Activated naive CD8-positive, alpha-beta T cell (primary cell): ENCODE results near the gene SNRPD3.
"Not testable (repeated sequence)": the region's sequence is repeated elsewhere in the genome, so short reads cannot be mapped to it uniquely, and the experiment has no call there.

Experiments
- H3K27ac Mint-ChIP-seq: one replicate; pipeline ENCODE4 v1.8.0; 2021; ENCODE audit warnings: mixed read lengths
- H3K27me3 Mint-ChIP-seq: one replicate; pipeline ENCODE4 v1.8.0; 2021; ENCODE audit warnings: mixed read lengths
- H3K36me3 Mint-ChIP-seq: one replicate; pipeline ENCODE4 v1.8.0; 2021; ENCODE audit warnings: mixed read lengths
- H3K4me1 Mint-ChIP-seq: one replicate; pipeline ENCODE4 v1.8.0; 2021; ENCODE audit warnings: low read depth, mixed read lengths
- H3K4me3 Mint-ChIP-seq: one replicate; pipeline ENCODE4 v1.8.0; 2021; ENCODE audit warnings: mild to moderate bottlenecking, mixed read lengths
- H3K9me3 Mint-ChIP-seq: one replicate; pipeline ENCODE4 v1.8.0; 2021; ENCODE audit warnings: low read depth, mixed read lengths

Gene SNRPD3

DNA sequence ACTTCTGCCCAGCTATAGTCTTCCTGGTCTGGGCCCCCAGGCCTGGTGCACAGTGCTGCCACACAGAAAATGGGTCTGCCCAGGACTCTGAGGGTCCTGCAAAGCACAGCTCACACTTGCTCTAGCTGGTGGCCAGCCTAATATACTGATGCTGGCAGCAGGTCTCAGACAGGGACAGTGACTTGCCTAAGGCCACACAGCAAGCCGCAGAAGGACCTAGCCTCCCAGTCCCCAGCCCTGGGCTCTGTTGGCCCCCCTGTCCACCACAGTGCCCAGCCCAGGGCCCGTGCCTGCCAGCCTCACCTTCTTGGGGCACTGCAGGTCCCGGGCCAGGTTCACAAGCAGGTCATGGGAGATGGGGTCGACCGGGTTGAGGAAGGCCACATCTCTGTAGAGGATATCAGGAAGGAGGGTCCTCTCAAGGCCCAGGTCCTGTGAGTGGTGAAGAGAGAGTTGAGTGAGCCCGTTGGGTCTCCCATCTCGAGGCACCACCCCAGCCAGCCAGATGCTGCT lies 33.8 kb downstream of the SNRPD3 start:
- Mint-ChIP-seq H3K27ac (no peak overlapping the region), H3K27me3 (peaks cover 1% of the 10 kb centered on the region), H3K9me3 (no peaks in the 10 kb centered on the region), H3K4me3 (no peak overlapping the region), H3K36me3 (peaks cover 3% of the 10 kb centered on the region), H3K4me1 (peaks cover 2% of the 10 kb centered on the region)

DNA sequence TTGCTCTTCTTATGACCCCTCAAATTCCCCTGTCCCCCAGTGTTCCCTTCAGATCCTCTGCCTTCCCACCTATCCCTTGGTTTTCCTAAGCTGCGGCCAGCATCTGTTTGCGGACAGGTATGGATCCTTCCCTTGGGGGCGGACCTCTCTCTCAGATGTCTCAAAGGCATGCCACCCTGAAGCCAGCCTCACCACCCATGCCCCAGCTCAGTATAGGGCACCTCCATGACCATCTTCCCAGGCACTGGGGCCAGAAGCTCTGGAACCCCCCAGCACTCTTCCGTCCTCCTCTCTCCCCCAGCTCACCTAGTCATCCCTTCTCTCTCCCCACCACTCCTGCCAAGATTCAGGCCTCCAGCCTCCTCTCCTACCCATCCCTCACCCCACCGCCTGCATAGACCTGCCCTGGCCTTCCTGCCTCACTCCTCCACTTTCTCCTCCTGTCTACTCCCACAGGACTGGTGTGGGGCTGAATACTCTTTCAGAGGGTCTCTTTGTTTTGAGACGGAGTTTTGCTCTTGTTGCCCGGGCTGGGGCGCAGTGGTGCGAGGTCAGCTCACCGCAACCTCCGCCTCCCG lies 34.9 kb downstream of the SNRPD3 start:
- H3K27ac Mint-ChIP-seq, result no peak overlapping the region
- peaks cover 2% of the 10 kb centered on the region for H3K4me1 Mint-ChIP-seq

DNA sequence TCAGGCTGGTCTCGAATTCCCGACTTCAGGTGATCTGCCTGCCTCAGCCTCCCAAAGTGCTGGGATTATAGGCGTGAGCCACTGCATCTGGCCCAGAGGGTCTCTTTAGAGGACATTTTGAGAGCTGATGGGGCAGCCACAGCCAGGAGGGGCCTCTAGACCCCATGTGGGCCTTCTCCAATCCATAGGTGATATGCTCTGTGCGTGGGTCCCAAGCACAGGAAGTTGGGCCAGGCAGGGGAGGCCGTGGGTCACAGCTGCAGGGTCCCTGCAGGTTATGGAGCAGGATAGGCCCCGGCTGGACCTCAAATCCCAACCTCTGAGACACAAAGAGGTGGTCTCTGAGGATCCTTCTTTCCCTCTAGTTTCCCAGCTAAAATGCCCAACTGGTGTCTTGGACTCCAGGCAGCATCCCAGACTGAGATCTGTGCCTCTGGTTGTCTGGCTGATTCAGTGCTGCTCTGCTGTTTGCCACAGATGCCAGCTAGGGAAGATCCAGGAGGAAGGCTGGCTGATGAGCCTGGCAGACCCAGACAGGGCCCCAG lies 35.6 kb downstream of the SNRPD3 start:
- H3K27me3 Mint-ChIP-seq, result peaks cover 1% of the 10 kb centered on the region
- no peaks in the 10 kb centered on the region for H3K9me3 Mint-ChIP-seq
- peaks cover 3% of the 10 kb centered on the region for H3K36me3 Mint-ChIP-seq
- H3K27ac Mint-ChIP-seq, result no peak overlapping the region
- H3K4me3 Mint-ChIP-seq, result peak overlapping the region; percentile 42
- peaks cover 2% of the 10 kb centered on the region for H3K4me1 Mint-ChIP-seq

More for the DNA sequence above, 34.9 kb downstream of the SNRPD3 start:
- peaks cover 3% of the 10 kb centered on the region for H3K36me3 Mint-ChIP-seq
- peaks cover 1% of the 10 kb centered on the region for H3K27me3 Mint-ChIP-seq
- no peaks in the 10 kb centered on the region for H3K9me3 Mint-ChIP-seq
- no peak overlapping the region for H3K4me3 Mint-ChIP-seq

GRCh38 chr22:24592058-24592850 lies 36.5 kb downstream of the SNRPD3 start:
- H3K36me3 Mint-ChIP-seq, result peaks cover 3% of the 10 kb centered on the region
- H3K4me1 Mint-ChIP-seq, result peaks cover 2% of the 10 kb centered on the region
- peaks cover 1% of the 10 kb centered on the region for H3K27me3 Mint-ChIP-seq
- no peaks in the 10 kb centered on the region for H3K9me3 Mint-ChIP-seq
- peak overlapping the region; percentile 82 for H3K4me3 Mint-ChIP-seq
- H3K27ac Mint-ChIP-seq, result no peak overlapping the region

- peak within 1 kb of the TSS; percentile 82 for H3K4me3 Mint-ChIP-seq
- H3K9me3 Mint-ChIP-seq, result no peaks in the 10 kb centered on the region
- H3K36me3 Mint-ChIP-seq, result peaks cover 3% of the 10 kb centered on the region
- H3K4me1 Mint-ChIP-seq, result peaks cover 2% of the 10 kb centered on the region
- no peak within 1 kb of the TSS for H3K27ac Mint-ChIP-seq
- H3K27me3 Mint-ChIP-seq, result peaks cover 1% of the 10 kb centered on the region
Measured at GRCh38 chr22:24592851-24593558, 37.2 kb downstream of the SNRPD3 start, which contains the start of gene LRRC75B. Gene LRRC75B, minus strand, starts transcription at chr22:24593073. Its CDS starts 34 bp downstream, at chr22:24593039.

DNA sequence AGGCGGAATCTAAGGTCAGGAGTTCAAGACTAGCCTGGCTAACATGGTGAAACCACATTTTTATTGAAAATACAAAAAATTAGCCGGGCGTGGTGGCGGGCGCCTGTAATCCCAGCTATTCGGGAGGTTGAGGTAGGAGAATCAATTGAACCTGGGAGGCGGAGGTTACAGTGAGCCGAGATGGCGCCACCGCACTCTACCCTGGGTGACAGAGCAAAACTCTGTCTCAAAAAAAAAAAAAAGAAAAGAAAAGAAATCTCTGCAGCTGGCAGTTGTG lies 37.7 kb downstream of the SNRPD3 start:
- not testable (repeated sequence) for H3K36me3 Mint-ChIP-seq, H3K4me1 Mint-ChIP-seq, H3K27ac Mint-ChIP-seq, H3K27me3 Mint-ChIP-seq, H3K9me3 Mint-ChIP-seq
- H3K4me3 Mint-ChIP-seq, result peak overlapping the region; percentile 41

DNA sequence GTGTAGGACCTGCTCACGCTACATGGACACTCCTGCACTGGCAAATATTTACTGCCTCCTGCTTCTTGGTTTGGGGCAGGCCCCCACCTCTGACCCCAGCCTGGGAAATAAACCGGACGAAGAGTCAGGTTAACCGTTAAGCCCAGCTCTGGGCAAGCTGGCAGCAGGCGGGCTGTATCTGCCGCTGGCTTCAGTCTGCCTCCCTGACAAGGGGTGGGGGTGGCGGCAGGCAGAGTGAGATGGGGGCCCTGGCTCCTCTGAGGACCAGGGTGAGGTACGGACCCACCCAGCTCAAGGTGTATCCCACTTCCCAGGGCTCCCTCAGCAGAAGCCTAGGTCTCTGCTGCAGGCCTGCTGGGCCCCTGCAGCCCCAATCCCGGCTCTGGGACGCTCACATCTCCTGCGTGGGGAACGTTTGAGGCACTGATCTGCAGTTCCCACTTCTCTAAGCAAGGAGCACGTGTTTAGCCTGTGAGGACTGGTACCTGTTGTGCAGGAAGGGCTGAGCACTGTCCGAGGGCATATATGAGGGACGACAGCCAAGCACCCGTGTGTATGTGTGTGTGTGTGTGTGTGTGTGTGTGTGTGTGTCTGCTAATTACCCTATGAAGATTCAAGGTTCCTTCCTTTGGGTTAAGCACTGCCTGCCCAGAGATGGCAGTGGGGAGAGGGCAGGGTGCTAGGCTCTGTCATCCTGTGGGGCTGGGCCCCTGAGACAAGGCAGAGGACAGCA lies 38.2 kb downstream of the SNRPD3 start:
- Mint-ChIP-seq H3K4me3 (peak overlapping the region; percentile 41), H3K36me3 (peaks cover 3% of the 10 kb centered on the region), H3K27me3 (peaks cover 1% of the 10 kb centered on the region), H3K4me1 (peaks cover 2% of the 10 kb centered on the region), H3K27ac (no peak overlapping the region), H3K9me3 (no peaks in the 10 kb centered on the region)

- Mint-ChIP-seq H3K4me3 (no peak overlapping the region), H3K9me3 (no peaks in the 10 kb centered on the region), H3K36me3 (peaks cover 3% of the 10 kb centered on the region), H3K27me3 (peaks cover 1% of the 10 kb centered on the region), H3K27ac (no peak overlapping the region), H3K4me1 (peaks cover 2% of the 10 kb centered on the region)
Measured at GRCh38 chr22:24594569-24595120, 38.8 kb downstream of the SNRPD3 start.

DNA sequence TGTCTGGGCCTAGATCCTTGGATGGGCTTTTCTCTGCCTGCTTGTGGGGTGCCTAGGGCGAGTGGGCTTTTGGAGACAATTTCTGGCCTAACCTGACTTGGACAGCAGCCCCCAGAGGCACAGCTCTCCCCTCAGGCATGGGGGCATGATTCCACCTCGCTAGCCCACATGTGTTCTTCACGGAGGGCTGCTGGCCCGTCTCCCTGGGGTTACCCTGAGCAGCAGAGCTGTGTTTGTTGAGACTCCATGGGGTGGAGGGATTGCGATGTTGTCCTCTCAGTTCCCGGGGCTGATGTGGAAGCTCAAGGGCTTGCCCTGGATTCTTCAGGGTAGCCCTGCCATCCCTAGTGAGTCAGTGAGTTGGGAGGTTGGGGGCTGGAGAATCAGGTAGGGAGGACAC lies 39.4 kb downstream of the SNRPD3 start:
- H3K36me3 Mint-ChIP-seq, result peaks cover 3% of the 10 kb centered on the region
- H3K4me1 Mint-ChIP-seq, result peaks cover 2% of the 10 kb centered on the region
- no peaks in the 10 kb centered on the region for H3K9me3 Mint-ChIP-seq
- H3K4me3 Mint-ChIP-seq, result no peak overlapping the region
- peaks cover 1% of the 10 kb centered on the region for H3K27me3 Mint-ChIP-seq
- H3K27ac Mint-ChIP-seq, result no peak overlapping the region

DNA sequence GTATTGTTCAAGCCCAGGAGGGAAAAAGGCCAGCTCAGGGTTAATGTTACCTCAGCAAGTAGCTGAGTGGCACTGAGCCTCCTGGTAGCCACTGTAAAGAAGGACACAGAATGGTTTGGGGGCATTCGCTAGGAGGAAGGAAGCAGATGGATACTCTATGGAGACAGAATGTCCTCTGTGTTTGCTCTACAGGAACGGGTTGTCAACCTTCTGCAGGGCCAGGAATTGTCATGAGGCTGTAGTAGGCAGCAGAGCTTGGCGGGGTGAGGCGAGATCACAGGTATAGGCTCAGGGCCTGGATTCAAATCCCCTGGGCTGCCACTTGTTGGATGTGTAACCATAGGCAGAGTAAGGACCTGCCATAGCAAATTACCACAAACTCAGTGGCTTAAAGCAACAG lies 40.1 kb downstream of the SNRPD3 start:
- H3K4me3 Mint-ChIP-seq, result no peak overlapping the region
- no peak overlapping the region for H3K27ac Mint-ChIP-seq
- no peaks in the 10 kb centered on the region for H3K9me3 Mint-ChIP-seq
- peaks cover 2% of the 10 kb centered on the region for H3K4me1 Mint-ChIP-seq
- no peaks in the 10 kb centered on the region for H3K36me3 Mint-ChIP-seq
- H3K27me3 Mint-ChIP-seq, result peaks cover 1% of the 10 kb centered on the region

GRCh38 chr22:24597076-24597475 lies 41.3 kb downstream of the SNRPD3 start:
- not testable (repeated sequence) for H3K9me3 Mint-ChIP-seq, H3K4me3 Mint-ChIP-seq, H3K36me3 Mint-ChIP-seq, H3K4me1 Mint-ChIP-seq, H3K27me3 Mint-ChIP-seq, H3K27ac Mint-ChIP-seq

DNA sequence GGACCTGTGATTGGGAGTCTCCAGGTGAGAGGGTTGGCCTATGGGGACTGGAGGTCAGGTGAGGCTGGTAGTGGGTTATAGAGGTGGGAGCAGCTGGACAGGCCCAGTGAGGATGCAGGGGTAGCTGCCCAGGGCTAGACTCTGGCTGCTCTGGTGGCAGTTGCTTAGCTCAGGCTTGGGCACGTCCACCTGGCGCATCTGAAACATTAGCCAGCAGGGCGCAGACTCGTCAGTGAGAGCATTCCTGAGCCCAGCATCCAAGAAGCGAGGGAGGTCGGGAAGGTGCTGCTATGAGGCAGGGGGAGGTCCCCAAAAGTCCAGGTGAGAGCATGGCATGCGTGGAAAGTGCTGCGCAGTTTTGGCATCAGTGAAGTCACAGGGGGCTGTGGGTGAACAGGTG lies 43.7 kb downstream of the SNRPD3 start:
- H3K27me3 Mint-ChIP-seq, result no peaks in the 10 kb centered on the region
- no peak overlapping the region for H3K4me3 Mint-ChIP-seq
- H3K36me3 Mint-ChIP-seq, result no peaks in the 10 kb centered on the region
- no peak overlapping the region for H3K27ac Mint-ChIP-seq
- H3K9me3 Mint-ChIP-seq, result no peaks in the 10 kb centered on the region
- peaks cover 15% of the 10 kb centered on the region for H3K4me1 Mint-ChIP-seq

GRCh38 chr22:24599958-24600715 lies 44.3 kb downstream of the SNRPD3 start:
- H3K27ac Mint-ChIP-seq, H3K36me3 Mint-ChIP-seq, H3K27me3 Mint-ChIP-seq, H3K4me3 Mint-ChIP-seq, H3K9me3 Mint-ChIP-seq: not testable (repeated sequence)
- H3K4me1 Mint-ChIP-seq, result peaks cover 15% of the 10 kb centered on the region
